ENCODE results near the gene CMTM2. TPM values are rescaled to one million over a fixed set of nuclear protein-coding genes. Genes with fewer than 3 reads are reported as not detected.
"Not testable (repeated sequence)": the region's sequence is repeated elsewhere in the genome, so short reads cannot be mapped to it uniquely, and the experiment has no call there.

CMTM2 gene
- total and polyA plus RNA-seq, 7 experiments from 2014 or later = 0.58 to 1.8 (median 0.81) TPM; not detected in 4

DNA sequence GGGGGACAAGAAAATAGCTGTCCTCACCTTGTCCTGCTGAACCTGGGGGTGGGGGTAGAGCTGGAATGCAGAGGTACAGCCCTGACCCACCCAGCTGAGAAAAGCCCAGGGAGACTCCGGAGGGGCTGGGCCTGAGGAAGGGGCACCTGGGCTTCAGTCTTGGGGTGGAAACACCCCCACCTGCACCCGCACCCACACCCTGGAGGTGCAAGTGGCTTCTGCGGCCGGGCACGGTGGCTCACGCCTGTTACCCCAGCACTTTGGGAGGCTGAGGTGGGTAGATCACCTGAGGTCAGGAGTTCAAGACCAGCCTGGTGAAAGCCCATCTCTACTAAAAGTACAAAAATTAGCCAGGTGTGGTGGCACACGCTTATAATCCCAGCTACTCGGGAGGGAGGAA, 32.6 kb downstream of the CMTM2 start:
- H3K9me3 Mint-ChIP-seq; H3K4me3 Mint-ChIP-seq; H3K27ac Mint-ChIP-seq; H3K9me3 ChIP-seq (ENCODE audit: control insufficient read depth in 2 of 3, low read length in 3 of 3); DNase-seq; ATAC-seq; CTCF ChIA-PET; POLR2A ChIA-PET; H3K27me3 Mint-ChIP-seq; H3K4me3 ChIP-seq (ENCODE audit: low read length); intact Hi-C loops (cut with micrococcal nuclease); H3K27ac ChIP-seq (ENCODE audit: low read depth, low read length); H3K27me3 ChIP-seq (ENCODE audit: control insufficient read depth in 2 of 2, insufficient read depth in 2 of 2, low read length in 2 of 2): not testable (repeated sequence)
- Histone ChIP-seq H3K4me1 (ENCODE audit: control insufficient read depth in 2 of 2, insufficient read depth in 2 of 2, low read length in 2 of 2) (peaks cover 8 to 13% of the 10 kb centered on the region in 2 donors), H3K36me3 (ENCODE audit: control insufficient read depth in 2 of 3, insufficient read depth in 3 of 3, low read length in 3 of 3) (peaks cover 5 to 57% (median 8%) of the 10 kb centered on the region in 3 experiments)
- peaks cover 0 to 12% (median 5%) of the 10 kb centered on the region in 5 donors for H3K36me3 Mint-ChIP-seq
- peaks cover 6 to 20% (median 17%) of the 10 kb centered on the region in 7 donors for H3K4me1 Mint-ChIP-seq

DNA sequence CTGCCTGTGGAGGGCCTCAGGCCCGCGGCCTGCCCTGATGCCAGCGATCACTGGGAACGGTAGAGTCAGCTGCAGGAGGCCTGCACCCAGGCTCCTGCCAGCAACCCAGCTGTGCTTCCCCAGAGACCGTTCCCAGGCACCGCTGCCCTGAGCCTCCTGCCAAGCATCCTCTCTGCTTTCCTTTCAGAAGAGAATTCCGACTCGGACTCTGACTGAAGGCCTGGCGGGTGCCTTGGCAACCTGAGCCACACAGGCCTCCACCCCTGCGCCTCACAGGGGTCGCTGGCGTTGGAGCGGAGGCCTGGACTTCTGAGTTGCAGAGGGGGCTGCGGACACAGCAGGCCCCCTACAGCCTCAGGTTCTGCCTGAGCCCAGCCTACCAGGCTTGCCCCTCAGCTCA, 33.2 kb downstream of the CMTM2 start:
- Mint-ChIP-seq H3K4me1 (peaks cover 6 to 14% (median 12%) of the 10 kb centered on the region in 7 donors), H3K27ac (no peak overlapping the region), H3K4me3 (no peak overlapping the region), H3K36me3 (peaks cover 0 to 12% (median 5%) of the 10 kb centered on the region in 5 donors), H3K9me3 (no peaks in the 10 kb centered on the region), H3K27me3 (no peaks in the 10 kb centered on the region)
- POLR2A ChIA-PET = no interaction called here
- H3K36me3 ChIP-seq (ENCODE audit: control insufficient read depth in 2 of 3, insufficient read depth in 3 of 3, low read length in 3 of 3) = peaks cover 5 to 57% (median 8%) of the 10 kb centered on the region in 3 experiments
- H3K27me3 ChIP-seq (ENCODE audit: control insufficient read depth in 2 of 2, insufficient read depth in 2 of 2, low read length in 2 of 2) = no peaks in the 10 kb centered on the region
- peaks cover 8 to 11% of the 10 kb centered on the region in 2 donors for H3K4me1 ChIP-seq (ENCODE audit: control insufficient read depth in 2 of 2, insufficient read depth in 2 of 2, low read length in 2 of 2)
- H3K27ac ChIP-seq (ENCODE audit: low read depth, low read length) = no peak overlapping the region
- intact Hi-C loops (cut with micrococcal nuclease) = no loop called here
- H3K4me3 ChIP-seq (ENCODE audit: low read length) = no peak overlapping the region
- no peaks in the 10 kb centered on the region for H3K9me3 ChIP-seq (ENCODE audit: control insufficient read depth in 2 of 3, low read length in 3 of 3)
- CTCF ChIA-PET = no interaction called here
- ATAC-seq (no peak), DNase-seq (no peak)

DNA sequence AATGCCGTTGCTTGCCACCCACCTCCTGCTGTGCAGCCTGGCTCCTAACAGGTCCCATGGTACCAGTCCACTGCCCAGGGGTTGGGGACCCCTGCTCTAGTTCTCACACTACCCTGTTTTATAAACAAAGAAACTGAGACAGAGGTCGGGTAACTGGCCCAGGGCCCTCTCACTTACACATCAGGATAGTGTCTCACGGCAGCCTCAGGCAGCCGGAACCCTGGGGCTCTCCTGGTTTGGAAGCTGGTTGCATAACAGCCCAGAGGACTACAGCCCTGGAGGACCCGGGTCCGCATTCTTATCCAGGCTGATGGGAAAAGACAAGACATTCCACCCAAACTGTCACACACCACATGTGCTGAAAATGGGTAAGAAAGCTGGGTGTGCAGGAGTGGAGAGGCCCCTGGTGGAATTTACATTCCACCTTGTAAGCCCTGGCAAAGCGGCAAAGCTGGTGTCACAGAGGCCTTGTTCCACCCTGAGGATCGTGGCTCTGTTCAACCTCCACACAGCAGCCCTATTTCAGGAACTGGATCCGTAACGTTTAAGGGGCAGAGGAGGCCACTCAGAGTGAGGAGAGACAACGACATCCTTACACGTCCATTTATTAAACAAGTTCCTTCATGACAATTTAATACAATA, 35.0 kb downstream of the CMTM2 start:
- Mint-ChIP-seq H3K4me1 (peaks cover 0 to 5% (median 0%) of the 10 kb centered on the region in 7 donors), H3K36me3 (peaks cover 0 to 12% (median 5%) of the 10 kb centered on the region in 5 donors), H3K9me3 (no peaks in the 10 kb centered on the region), H3K27me3 (no peaks in the 10 kb centered on the region), H3K4me3 (no peak overlapping the region), H3K27ac (peak overlapping the region in 1 of 9 donors; percentile 55)
- ATAC-seq (no peak), DNase-seq (no peak)
- ChIA-PET CTCF (no interaction called here), POLR2A (interaction anchor here (0.6 to 1.5 kb wide), 2 partner anchors 31 to 63 kb away, joined by 3 read pairs; no protein-coding TSS in a partner anchor)
- H3K9me3 ChIP-seq (ENCODE audit: control insufficient read depth in 2 of 3, low read length in 3 of 3) = no peaks in the 10 kb centered on the region
- H3K4me1 ChIP-seq (ENCODE audit: control insufficient read depth in 2 of 2, insufficient read depth in 2 of 2, low read length in 2 of 2) = no peaks in the 10 kb centered on the region
- H3K4me3 ChIP-seq (ENCODE audit: low read length) = no peak overlapping the region
- H3K27me3 ChIP-seq (ENCODE audit: control insufficient read depth in 2 of 2, insufficient read depth in 2 of 2, low read length in 2 of 2) = no peaks in the 10 kb centered on the region
- peaks cover 5 to 51% (median 8%) of the 10 kb centered on the region in 3 experiments for H3K36me3 ChIP-seq (ENCODE audit: control insufficient read depth in 2 of 3, insufficient read depth in 3 of 3, low read length in 3 of 3)
- no peak overlapping the region for H3K27ac ChIP-seq (ENCODE audit: low read depth, low read length)
- intact Hi-C loops (cut with micrococcal nuclease) = no loop called here

DNA sequence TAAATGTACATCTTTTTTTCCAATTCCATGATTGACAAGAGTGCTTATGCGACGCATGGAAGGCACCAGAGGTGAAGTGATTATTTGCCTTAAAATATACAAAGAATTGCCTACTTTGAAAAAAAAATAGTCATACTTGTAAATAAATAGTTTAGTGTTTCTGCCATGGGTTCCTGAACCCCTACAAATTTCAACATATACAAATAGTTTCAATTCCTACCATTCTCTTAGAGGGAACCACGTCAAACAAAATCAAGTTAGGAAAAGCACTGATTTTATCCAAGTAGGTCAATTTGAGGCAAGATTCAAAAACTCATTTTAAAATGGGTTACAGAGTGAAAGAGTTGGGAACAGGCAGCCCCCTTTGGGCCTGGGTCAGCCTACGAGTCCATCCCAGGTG, 36.9 kb downstream of the CMTM2 start:
- H3K27ac ChIP-seq (ENCODE audit: low read depth, low read length) = no peak overlapping the region
- no peaks in the 10 kb centered on the region for H3K27me3 Mint-ChIP-seq
- no peaks in the 10 kb centered on the region for H3K9me3 ChIP-seq (ENCODE audit: control insufficient read depth in 2 of 3, low read length in 3 of 3)
- peaks cover 0 to 4% (median 0%) of the 10 kb centered on the region in 7 donors for H3K4me1 Mint-ChIP-seq
- H3K36me3 ChIP-seq (ENCODE audit: control insufficient read depth in 2 of 3, insufficient read depth in 3 of 3, low read length in 3 of 3) = peaks cover 0 to 32% (median 0%) of the 10 kb centered on the region in 3 experiments
- POLR2A ChIA-PET = no interaction called here
- H3K4me3 ChIP-seq (ENCODE audit: low read length) = no peak overlapping the region
- DNase-seq (no peak), ATAC-seq (no peak)
- H3K4me3 Mint-ChIP-seq = no peak overlapping the region
- H3K4me1 ChIP-seq (ENCODE audit: control insufficient read depth in 2 of 2, insufficient read depth in 2 of 2, low read length in 2 of 2) = no peaks in the 10 kb centered on the region
- CTCF ChIA-PET = no interaction called here
- H3K36me3 Mint-ChIP-seq = peaks cover 0 to 3% (median 0%) of the 10 kb centered on the region in 5 donors
- no peaks in the 10 kb centered on the region for H3K27me3 ChIP-seq (ENCODE audit: control insufficient read depth in 2 of 2, insufficient read depth in 2 of 2, low read length in 2 of 2)
- no peaks in the 10 kb centered on the region for H3K9me3 Mint-ChIP-seq
- peak overlapping the region in 1 of 9 donors; percentile 36 for H3K27ac Mint-ChIP-seq
- intact Hi-C loops (cut with micrococcal nuclease) = no loop called here

DNA sequence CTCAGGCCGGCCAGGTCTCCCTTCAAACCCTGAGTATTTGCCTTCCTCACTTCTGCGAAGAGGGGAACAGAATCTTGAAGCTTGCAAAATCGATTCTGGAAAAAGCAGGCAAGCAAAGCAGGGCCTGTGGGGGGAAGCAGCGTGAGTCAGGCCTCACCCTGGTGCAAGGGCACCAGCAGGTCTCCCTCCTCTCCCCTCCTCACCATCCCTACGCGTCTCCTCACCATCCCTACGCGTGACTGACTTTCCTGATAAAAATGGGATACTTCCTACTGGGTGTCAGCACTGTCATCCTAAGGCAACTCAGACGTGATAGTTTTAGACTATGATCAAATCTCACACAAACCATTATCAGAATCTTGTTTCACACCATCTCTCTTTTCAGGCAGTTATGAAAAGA, 37.3 kb downstream of the CMTM2 start:
- Histone ChIP-seq H3K27me3 (ENCODE audit: control insufficient read depth in 2 of 2, insufficient read depth in 2 of 2, low read length in 2 of 2) (no peaks in the 10 kb centered on the region), H3K4me1 (ENCODE audit: control insufficient read depth in 2 of 2, insufficient read depth in 2 of 2, low read length in 2 of 2) (no peaks in the 10 kb centered on the region), H3K4me3 (ENCODE audit: low read length) (no peak overlapping the region), H3K36me3 (ENCODE audit: control insufficient read depth in 2 of 3, insufficient read depth in 3 of 3, low read length in 3 of 3) (peaks cover 0 to 28% (median 0%) of the 10 kb centered on the region in 3 experiments), H3K27ac (ENCODE audit: low read depth, low read length) (no peak overlapping the region), H3K9me3 (ENCODE audit: control insufficient read depth in 2 of 3, low read length in 3 of 3) (no peaks in the 10 kb centered on the region)
- no peaks in the 10 kb centered on the region for H3K9me3 Mint-ChIP-seq
- H3K4me1 Mint-ChIP-seq = peaks cover 0 to 4% (median 0%) of the 10 kb centered on the region in 7 donors
- H3K27ac Mint-ChIP-seq = peak overlapping the region in 5 of 9 donors; percentile 4 to 76 (median 36)
- no peak overlapping the region for H3K4me3 Mint-ChIP-seq
- intact Hi-C loops (cut with micrococcal nuclease) = no loop called here
- no peaks in the 10 kb centered on the region for H3K27me3 Mint-ChIP-seq
- ChIA-PET POLR2A (no interaction called here), CTCF (interaction anchor here (0.8 kb wide), 1 partner anchor 8 kb away, joined by 3 read pairs; no protein-coding TSS in a partner anchor)
- DNase-seq (no peak), ATAC-seq (no peak)
- no peaks in the 10 kb centered on the region for H3K36me3 Mint-ChIP-seq

DNA sequence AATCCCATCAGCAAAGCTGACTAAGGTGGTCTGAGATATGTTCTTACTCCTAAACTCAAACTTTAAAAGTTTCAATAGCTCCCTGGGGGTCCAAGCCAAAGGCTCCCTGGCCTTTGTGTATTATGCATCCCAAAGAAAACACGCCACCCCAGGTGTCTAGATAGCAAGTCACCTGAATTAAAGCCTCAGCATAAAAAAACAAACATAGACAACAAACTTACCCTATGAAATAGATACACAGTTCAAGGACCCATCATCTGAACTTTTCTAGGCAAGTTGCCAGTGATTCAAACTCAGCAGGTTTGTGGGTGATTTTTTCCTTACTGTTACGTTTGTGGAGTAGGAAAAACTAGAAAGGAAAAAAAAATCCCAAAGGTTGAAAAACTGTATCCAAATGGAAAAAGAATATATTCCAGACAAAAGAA, 37.8 kb downstream of the CMTM2 start:
- DNase-seq = no peak
- peaks cover 0 to 24% (median 0%) of the 10 kb centered on the region in 3 experiments for H3K36me3 ChIP-seq (ENCODE audit: control insufficient read depth in 2 of 3, insufficient read depth in 3 of 3, low read length in 3 of 3)
- H3K4me3 ChIP-seq (ENCODE audit: low read length) = no peak overlapping the region
- H3K27me3 Mint-ChIP-seq = no peaks in the 10 kb centered on the region
- ATAC-seq = no peak
- H3K27me3 ChIP-seq (ENCODE audit: control insufficient read depth in 2 of 2, insufficient read depth in 2 of 2, low read length in 2 of 2) = no peaks in the 10 kb centered on the region
- no peak overlapping the region for H3K4me3 Mint-ChIP-seq
- intact Hi-C loops (cut with micrococcal nuclease) = no loop called here
- H3K27ac ChIP-seq (ENCODE audit: low read depth, low read length) = no peak overlapping the region
- no peaks in the 10 kb centered on the region for H3K36me3 Mint-ChIP-seq
- no peaks in the 10 kb centered on the region for H3K9me3 ChIP-seq (ENCODE audit: control insufficient read depth in 2 of 3, low read length in 3 of 3)
- H3K4me1 ChIP-seq (ENCODE audit: control insufficient read depth in 2 of 2, insufficient read depth in 2 of 2, low read length in 2 of 2) = no peaks in the 10 kb centered on the region
- no peaks in the 10 kb centered on the region for H3K9me3 Mint-ChIP-seq
- peak overlapping the region in 4 of 9 donors; percentile 4 to 76 (median 29) for H3K27ac Mint-ChIP-seq
- peaks cover 0 to 4% (median 0%) of the 10 kb centered on the region in 7 donors for H3K4me1 Mint-ChIP-seq
- CTCF ChIA-PET = interaction anchor here (0.8 kb wide), 1 partner anchor 9 kb away, joined by 3 read pairs; no protein-coding TSS in a partner anchor
- POLR2A ChIA-PET = no interaction called here

DNA sequence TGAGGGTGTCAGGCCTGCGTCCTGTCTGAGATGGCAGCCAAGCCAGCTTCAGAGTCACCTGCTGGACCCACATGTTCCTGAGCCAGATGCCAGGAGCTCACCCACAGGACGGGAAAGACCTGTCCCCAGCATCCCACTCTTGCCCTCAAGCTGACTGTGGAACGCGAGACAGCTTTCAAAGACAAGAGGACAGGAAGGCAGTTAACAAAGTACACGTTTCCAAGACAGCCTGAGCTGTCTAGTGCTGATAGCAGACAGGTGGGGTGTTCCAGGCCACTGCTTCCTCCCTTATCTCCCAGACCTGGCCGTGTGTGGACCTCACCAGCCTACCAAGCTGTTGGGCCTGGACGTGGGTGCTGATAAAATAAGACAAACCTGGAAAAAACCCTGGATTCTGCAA, 38.5 kb downstream of the CMTM2 start:
- intact Hi-C loops (cut with micrococcal nuclease) = no loop called here
- Mint-ChIP-seq H3K36me3 (no peaks in the 10 kb centered on the region), H3K9me3 (no peaks in the 10 kb centered on the region), H3K27me3 (no peaks in the 10 kb centered on the region), H3K4me1 (peaks cover 0 to 2% (median 0%) of the 10 kb centered on the region in 7 donors), H3K4me3 (no peak overlapping the region), H3K27ac (peak overlapping the region in 2 of 9 donors; percentile 21 to 40)
- ChIA-PET CTCF (interaction anchor here (1.2 kb wide), 1 partner anchor 9 kb away, joined by 4 read pairs; no protein-coding TSS in a partner anchor), POLR2A (no interaction called here)
- Histone ChIP-seq H3K27ac (ENCODE audit: low read depth, low read length) (no peak overlapping the region), H3K27me3 (ENCODE audit: control insufficient read depth in 2 of 2, insufficient read depth in 2 of 2, low read length in 2 of 2) (no peaks in the 10 kb centered on the region), H3K4me1 (ENCODE audit: control insufficient read depth in 2 of 2, insufficient read depth in 2 of 2, low read length in 2 of 2) (no peaks in the 10 kb centered on the region), H3K4me3 (ENCODE audit: low read length) (no peak overlapping the region), H3K9me3 (ENCODE audit: control insufficient read depth in 2 of 3, low read length in 3 of 3) (no peaks in the 10 kb centered on the region), H3K36me3 (ENCODE audit: control insufficient read depth in 2 of 3, insufficient read depth in 3 of 3, low read length in 3 of 3) (peaks cover 0 to 16% (median 0%) of the 10 kb centered on the region in 3 experiments)
- no peak for DNase-seq
- no peak for ATAC-seq

All from naive thymus-derived CD4-positive, alpha-beta T cell (primary cell).